ENCODE measurements around the gene PIP5K1B. TPM values are rescaled to one million over a fixed set of nuclear protein-coding genes. Genes with fewer than 3 reads are reported as not detected.

PIP5K1B gene
- total and polyA plus RNA-seq, 2 donors (not counting 1 experiment from before 2014, with no cell fraction given), result under 0.01 to 0.03 TPM

DNA sequence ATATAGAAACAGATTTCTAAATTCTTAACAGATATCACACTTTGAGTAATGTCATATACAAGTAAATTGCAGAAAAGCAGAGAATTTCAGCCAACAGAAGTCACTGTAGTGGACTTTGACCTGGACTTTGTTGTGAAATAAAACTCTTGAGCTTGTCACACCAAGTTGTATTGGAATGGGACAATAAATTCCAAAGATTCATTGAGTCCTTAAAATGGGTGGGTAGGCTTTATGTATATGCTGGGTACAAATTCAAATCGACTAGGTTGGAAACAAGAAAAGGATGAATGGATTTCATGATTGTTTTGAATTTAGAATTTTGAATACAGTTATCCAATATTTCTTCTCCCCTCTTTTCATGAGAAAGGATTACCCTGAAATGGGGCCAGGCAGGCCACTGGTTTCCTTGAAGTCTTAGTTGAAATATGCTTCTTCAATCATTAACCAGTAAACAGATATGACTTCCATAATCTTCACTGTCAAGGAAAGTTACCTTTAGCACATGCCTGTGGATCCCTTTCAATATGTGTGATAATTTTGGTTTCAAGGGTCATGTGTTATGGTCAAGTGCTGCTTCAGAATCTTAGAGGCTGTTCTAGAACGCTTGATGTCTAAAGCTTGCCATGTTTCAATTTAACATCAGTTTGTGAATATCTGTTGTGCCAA is 25.7 kb downstream of the PIP5K1B start:
- Histone ChIP-seq H3K79me2 (ENCODE audit: control insufficient read depth, insufficient read depth, low read length) (no peaks in the 10 kb centered on the region), H3K9ac (ENCODE audit: insufficient read depth, low read length) (no peak overlapping the region), H3K4me3 (replicated peaks in 1 of 4; ENCODE audit: control extremely low read depth in 1 of 4, insufficient read depth in 1 of 4, low read depth in 3 of 4, low read length in 4 of 4) (no peak overlapping the region), H3K36me3 (ENCODE audit: control insufficient read depth, insufficient read depth, low read length) (no peaks in the 10 kb centered on the region), H3K27me3 (ENCODE audit: control insufficient read depth, insufficient read depth, low read length) (no peaks in the 10 kb centered on the region), H3K27ac (ENCODE audit: insufficient read depth, low read length) (no peak overlapping the region), H3K9me3 (ENCODE audit: control insufficient read depth, insufficient read depth, low read depth, low read length) (no peaks in the 10 kb centered on the region), H4K20me1 (ENCODE audit: control insufficient read depth, extremely low read depth, insufficient read depth, low read length) (no peaks in the 10 kb centered on the region), H3K4me1 (ENCODE audit: control insufficient read depth, extremely low read depth, insufficient read depth, low read length) (no peaks in the 10 kb centered on the region), H3K4me2 (ENCODE audit: extremely low read depth, insufficient read depth, low read length) (no peak overlapping the region), H2AFZ (ENCODE audit: low read length) (no peak overlapping the region)
- TF ChIP-seq, protein P1, sequence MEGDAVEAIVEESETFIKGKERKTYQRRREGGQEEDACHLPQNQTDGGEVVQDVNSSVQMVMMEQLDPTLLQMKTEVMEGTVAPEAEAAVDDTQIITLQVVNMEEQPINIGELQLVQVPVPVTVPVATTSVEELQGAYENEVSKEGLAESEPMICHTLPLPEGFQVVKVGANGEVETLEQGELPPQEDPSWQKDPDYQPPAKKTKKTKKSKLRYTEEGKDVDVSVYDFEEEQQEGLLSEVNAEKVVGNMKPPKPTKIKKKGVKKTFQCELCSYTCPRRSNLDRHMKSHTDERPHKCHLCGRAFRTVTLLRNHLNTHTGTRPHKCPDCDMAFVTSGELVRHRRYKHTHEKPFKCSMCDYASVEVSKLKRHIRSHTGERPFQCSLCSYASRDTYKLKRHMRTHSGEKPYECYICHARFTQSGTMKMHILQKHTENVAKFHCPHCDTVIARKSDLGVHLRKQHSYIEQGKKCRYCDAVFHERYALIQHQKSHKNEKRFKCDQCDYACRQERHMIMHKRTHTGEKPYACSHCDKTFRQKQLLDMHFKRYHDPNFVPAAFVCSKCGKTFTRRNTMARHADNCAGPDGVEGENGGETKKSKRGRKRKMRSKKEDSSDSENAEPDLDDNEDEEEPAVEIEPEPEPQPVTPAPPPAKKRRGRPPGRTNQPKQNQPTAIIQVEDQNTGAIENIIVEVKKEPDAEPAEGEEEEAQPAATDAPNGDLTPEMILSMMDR (conservative IDR thresholded peaks at IDR 0.05 in 1 of 2, IDR thresholded peaks at IDR 0.05 in 1 of 2; ENCODE audit: low read depth in 1 of 2, low read length in 2 of 2), result no peak
- no peak for TF ChIP-seq EZH2 (IDR thresholded peaks at IDR 0.05; ENCODE audit: low read length, missing control alignments)
- DNase-seq (ENCODE audit: low read depth in 2 of 2), result no peak

DNA sequence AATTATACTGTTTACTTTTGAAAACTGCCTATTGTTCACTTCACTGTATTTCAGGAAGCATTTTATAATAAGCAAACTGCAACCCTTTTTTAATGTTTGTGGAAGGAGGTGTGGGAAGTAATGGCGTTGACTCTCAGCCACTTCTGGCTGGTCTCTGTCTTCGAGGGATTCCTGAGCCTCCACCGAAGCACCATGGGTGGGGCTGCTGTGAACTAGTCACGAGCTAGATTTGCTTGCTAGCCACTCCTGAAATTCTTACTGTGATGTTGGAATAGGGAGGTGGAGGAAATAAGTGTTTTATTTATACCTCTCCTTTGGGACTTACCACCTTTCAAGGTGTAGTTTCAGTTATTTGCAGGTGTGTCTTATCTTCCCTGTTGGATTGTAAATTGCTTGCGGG is 26.8 kb downstream of the PIP5K1B start:
- H3K27me3 ChIP-seq (ENCODE audit: control insufficient read depth, insufficient read depth, low read length), result no peaks in the 10 kb centered on the region
- no peaks in the 10 kb centered on the region for H3K36me3 ChIP-seq (ENCODE audit: control insufficient read depth, insufficient read depth, low read length)
- TF ChIP-seq EZH2 (IDR thresholded peaks at IDR 0.05; ENCODE audit: low read length, missing control alignments), result no peak
- TF ChIP-seq, protein P1 (conservative IDR thresholded peaks at IDR 0.05 in 1 of 2, IDR thresholded peaks at IDR 0.05 in 1 of 2; ENCODE audit: low read depth in 1 of 2, low read length in 2 of 2), result no peak
- no peak overlapping the region for H3K9ac ChIP-seq (ENCODE audit: insufficient read depth, low read length)
- no peak overlapping the region for H3K4me2 ChIP-seq (ENCODE audit: extremely low read depth, insufficient read depth, low read length)
- H4K20me1 ChIP-seq (ENCODE audit: control insufficient read depth, extremely low read depth, insufficient read depth, low read length), result no peaks in the 10 kb centered on the region
- H3K79me2 ChIP-seq (ENCODE audit: control insufficient read depth, insufficient read depth, low read length), result no peaks in the 10 kb centered on the region
- no peaks in the 10 kb centered on the region for H3K4me1 ChIP-seq (ENCODE audit: control insufficient read depth, extremely low read depth, insufficient read depth, low read length)
- H3K9me3 ChIP-seq (ENCODE audit: control insufficient read depth, insufficient read depth, low read depth, low read length), result no peaks in the 10 kb centered on the region
- no peak overlapping the region for H3K4me3 ChIP-seq (replicated peaks in 1 of 4; ENCODE audit: control extremely low read depth in 1 of 4, insufficient read depth in 1 of 4, low read depth in 3 of 4, low read length in 4 of 4)
- H2AFZ ChIP-seq (ENCODE audit: low read length), result no peak overlapping the region
- H3K27ac ChIP-seq (ENCODE audit: insufficient read depth, low read length), result no peak overlapping the region
- DNase-seq (ENCODE audit: low read depth in 2 of 2), result no peak

DNA sequence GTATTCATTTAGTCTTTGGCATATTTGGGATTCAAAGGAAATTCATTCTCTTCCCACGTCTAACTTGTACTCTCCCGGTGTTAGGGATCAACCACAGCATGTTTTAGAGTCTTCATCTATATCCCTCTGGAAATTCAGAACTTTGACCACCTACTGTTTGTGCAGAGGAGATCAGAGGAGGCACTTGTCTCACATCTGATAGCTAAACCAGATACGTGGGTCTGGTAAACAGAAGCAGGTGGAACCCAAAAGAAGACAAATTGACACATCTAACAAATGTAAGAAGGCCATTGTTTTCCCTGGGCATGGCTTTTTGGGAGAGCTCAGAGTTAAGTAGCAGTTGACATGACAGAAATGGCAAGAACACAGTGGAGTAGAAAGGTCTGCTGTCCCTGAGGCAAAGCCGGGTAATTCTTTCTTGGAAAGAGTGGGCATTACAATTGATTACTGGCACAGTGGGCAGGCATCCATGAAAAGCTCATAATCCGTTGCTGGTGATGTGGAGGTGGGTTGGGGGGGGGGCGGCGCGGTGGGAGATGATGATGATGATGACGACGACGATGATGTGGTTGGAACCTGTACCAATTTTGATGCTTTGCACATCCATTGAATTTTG is 27.5 kb downstream of the PIP5K1B start:
- Histone ChIP-seq H3K9ac (ENCODE audit: insufficient read depth, low read length) (no peak overlapping the region), H2AFZ (ENCODE audit: low read length) (no peak overlapping the region), H3K27me3 (ENCODE audit: control insufficient read depth, insufficient read depth, low read length) (no peaks in the 10 kb centered on the region), H3K4me3 (replicated peaks in 1 of 4; ENCODE audit: control extremely low read depth in 1 of 4, insufficient read depth in 1 of 4, low read depth in 3 of 4, low read length in 4 of 4) (no peak overlapping the region), H3K4me1 (ENCODE audit: control insufficient read depth, extremely low read depth, insufficient read depth, low read length) (no peaks in the 10 kb centered on the region), H3K4me2 (ENCODE audit: extremely low read depth, insufficient read depth, low read length) (no peak overlapping the region), H3K79me2 (ENCODE audit: control insufficient read depth, insufficient read depth, low read length) (no peaks in the 10 kb centered on the region), H4K20me1 (ENCODE audit: control insufficient read depth, extremely low read depth, insufficient read depth, low read length) (no peaks in the 10 kb centered on the region), H3K36me3 (ENCODE audit: control insufficient read depth, insufficient read depth, low read length) (no peaks in the 10 kb centered on the region), H3K27ac (ENCODE audit: insufficient read depth, low read length) (no peak overlapping the region), H3K9me3 (ENCODE audit: control insufficient read depth, insufficient read depth, low read depth, low read length) (no peaks in the 10 kb centered on the region)
- no peak for DNase-seq (ENCODE audit: low read depth in 2 of 2)
- TF ChIP-seq EZH2 (IDR thresholded peaks at IDR 0.05; ENCODE audit: low read length, missing control alignments), result no peak
- TF ChIP-seq, protein P1 (conservative IDR thresholded peaks at IDR 0.05 in 1 of 2, IDR thresholded peaks at IDR 0.05 in 1 of 2; ENCODE audit: low read depth in 1 of 2, low read length in 2 of 2), result no peak

Measured in fibroblast of lung (primary cell).